ENCODE data around the gene ZNF485.

DNA sequence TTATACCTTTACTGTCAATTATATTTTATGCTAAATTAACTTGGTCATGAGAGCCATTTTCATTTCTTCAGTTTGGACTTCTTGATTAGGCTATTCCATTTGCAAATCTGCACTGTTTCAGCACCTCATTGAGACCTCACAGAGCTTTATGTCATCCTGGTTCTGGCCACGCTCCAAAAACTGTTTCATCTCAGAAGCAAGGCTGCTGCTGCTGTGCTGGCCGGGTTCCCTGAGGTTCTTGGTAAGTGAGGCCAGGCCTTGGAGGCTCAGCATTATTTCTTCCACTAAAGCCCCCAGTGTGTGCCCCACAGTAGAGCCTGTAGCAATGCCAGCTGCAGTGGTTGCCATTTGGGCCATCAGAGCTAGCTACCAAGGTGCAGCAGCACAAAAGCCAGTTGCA lies 7.8 kb upstream of the ZNF485 start:
- TF ChIP-seq, protein P1, sequence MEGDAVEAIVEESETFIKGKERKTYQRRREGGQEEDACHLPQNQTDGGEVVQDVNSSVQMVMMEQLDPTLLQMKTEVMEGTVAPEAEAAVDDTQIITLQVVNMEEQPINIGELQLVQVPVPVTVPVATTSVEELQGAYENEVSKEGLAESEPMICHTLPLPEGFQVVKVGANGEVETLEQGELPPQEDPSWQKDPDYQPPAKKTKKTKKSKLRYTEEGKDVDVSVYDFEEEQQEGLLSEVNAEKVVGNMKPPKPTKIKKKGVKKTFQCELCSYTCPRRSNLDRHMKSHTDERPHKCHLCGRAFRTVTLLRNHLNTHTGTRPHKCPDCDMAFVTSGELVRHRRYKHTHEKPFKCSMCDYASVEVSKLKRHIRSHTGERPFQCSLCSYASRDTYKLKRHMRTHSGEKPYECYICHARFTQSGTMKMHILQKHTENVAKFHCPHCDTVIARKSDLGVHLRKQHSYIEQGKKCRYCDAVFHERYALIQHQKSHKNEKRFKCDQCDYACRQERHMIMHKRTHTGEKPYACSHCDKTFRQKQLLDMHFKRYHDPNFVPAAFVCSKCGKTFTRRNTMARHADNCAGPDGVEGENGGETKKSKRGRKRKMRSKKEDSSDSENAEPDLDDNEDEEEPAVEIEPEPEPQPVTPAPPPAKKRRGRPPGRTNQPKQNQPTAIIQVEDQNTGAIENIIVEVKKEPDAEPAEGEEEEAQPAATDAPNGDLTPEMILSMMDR (IDR thresholded peaks at IDR 0.05; ENCODE audit: insufficient read depth, low read length) = no peak
- no peak for TF ChIP-seq GABPA (IDR thresholded peaks at IDR 0.05; ENCODE audit: low read depth)
- TF ChIP-seq, protein P2, sequence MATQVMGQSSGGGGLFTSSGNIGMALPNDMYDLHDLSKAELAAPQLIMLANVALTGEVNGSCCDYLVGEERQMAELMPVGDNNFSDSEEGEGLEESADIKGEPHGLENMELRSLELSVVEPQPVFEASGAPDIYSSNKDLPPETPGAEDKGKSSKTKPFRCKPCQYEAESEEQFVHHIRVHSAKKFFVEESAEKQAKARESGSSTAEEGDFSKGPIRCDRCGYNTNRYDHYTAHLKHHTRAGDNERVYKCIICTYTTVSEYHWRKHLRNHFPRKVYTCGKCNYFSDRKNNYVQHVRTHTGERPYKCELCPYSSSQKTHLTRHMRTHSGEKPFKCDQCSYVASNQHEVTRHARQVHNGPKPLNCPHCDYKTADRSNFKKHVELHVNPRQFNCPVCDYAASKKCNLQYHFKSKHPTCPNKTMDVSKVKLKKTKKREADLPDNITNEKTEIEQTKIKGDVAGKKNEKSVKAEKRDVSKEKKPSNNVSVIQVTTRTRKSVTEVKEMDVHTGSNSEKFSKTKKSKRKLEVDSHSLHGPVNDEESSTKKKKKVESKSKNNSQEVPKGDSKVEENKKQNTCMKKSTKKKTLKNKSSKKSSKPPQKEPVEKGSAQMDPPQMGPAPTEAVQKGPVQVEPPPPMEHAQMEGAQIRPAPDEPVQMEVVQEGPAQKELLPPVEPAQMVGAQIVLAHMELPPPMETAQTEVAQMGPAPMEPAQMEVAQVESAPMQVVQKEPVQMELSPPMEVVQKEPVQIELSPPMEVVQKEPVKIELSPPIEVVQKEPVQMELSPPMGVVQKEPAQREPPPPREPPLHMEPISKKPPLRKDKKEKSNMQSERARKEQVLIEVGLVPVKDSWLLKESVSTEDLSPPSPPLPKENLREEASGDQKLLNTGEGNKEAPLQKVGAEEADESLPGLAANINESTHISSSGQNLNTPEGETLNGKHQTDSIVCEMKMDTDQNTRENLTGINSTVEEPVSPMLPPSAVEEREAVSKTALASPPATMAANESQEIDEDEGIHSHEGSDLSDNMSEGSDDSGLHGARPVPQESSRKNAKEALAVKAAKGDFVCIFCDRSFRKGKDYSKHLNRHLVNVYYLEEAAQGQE (IDR thresholded peaks at IDR 0.05; ENCODE audit: insufficient replicate concordance, low read depth) = no peak
- no peak for TF ChIP-seq POLR2AphosphoS5 (IDR thresholded peaks at IDR 0.05; ENCODE audit: low read depth)
- no peak for TF ChIP-seq SPI1 (IDR thresholded peaks at IDR 0.05; ENCODE audit: borderline replicate concordance, low read depth)

Data from HL-60 (cell line).